ENCODE results near the gene LRRN2.
"Not testable (repeated sequence)": the region's sequence is repeated elsewhere in the genome, so short reads cannot be mapped to it uniquely, and the experiment has no call there.

- not testable (repeated sequence) for TF ChIP-seq SUZ12 (IDR thresholded peaks at IDR 0.05; ENCODE audit: low read length); CTCF (IDR thresholded peaks at IDR 0.05; ENCODE audit: control extremely low read depth in 1 of 3, insufficient read depth in 1 of 3, low read depth in 1 of 3, low read length in 3 of 3)
These were observed 56.1 kb downstream of the LRRN2 start for GRCh38 chr1:204629459-204629858.
